Caki2 (cell line): Measurements from ENCODE around the gene OTOGL. TPM values are rescaled to one million over a fixed set of nuclear protein-coding genes. Genes with fewer than 3 reads are reported as not detected.
A peak's percentile ranks its signal among the peaks of the same experiment; 100 is the strongest.

Experiments
- DNase-seq: peaks from one replicate; pipeline ENCODE4 v3.0.0-alpha.2; 2015; ENCODE audit warnings: low read depth
- in situ Hi-C: cut with HindIII; loops from 2 replicates; pipeline ENCODE4 v1.10.0; 2016; ENCODE audit warnings: low sequenced_read_pairs, low pct_unique_long_range_greater_than_20kb, mixed read lengths
- total RNA-seq: library from RNA; depleted of rRNA; stranded (reverse); fragments of >200 nt; shearing (Covaris generic); gene quantifications from 2 replicates; pipeline ENCODE4 v1.2.3, GENCODE V29; 2014; ENCODE audit warnings: low replicate concordance; rRNA removed

The OTOGL gene
- total RNA-seq, 1 experiment from 2014 or later: not detected

DNA sequence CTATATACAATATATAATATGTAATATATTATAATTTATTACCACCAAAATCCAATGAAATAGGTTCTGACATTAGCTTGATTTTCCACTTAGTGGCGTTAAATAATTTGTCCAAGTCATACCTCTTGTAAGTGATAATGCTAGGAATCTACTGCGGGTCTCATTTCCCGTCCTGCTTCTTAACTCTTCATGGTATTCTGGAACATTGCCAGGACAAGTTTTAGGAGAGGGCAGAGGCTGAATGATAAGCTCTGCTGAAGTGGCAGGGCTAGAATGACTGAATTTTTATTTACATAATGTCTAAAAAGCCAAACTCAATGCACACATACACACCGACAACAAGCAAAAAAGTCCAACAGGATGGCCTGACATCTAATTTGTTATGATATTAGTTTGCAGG is 274.3 kb downstream of the OTOGL start:
- in situ Hi-C loops: no loop called here
- DNase-seq: no peak

GRCh38 chr12:80374615-80375014 is 275.3 kb downstream of the OTOGL start:
- DNase-seq: peak; percentile 32
- in situ Hi-C loops: no loop called here

GRCh38 chr12:80377140-80377794 is 277.9 kb downstream of the OTOGL start:
- in situ Hi-C loops: no loop called here
- DNase-seq: no peak

GRCh38 chr12:80381121-80381520 is 281.8 kb downstream of the OTOGL start:
- no peak for DNase-seq
- in situ Hi-C loops: no loop called here

- in situ Hi-C loops: no loop called here
- DNase-seq: no peak
Observed at GRCh38 chr12:80382254-80382653, 282.9 kb downstream of the OTOGL start.

- DNase-seq: no peak
- in situ Hi-C loops: no loop called here
Observed at GRCh38 chr12:80400571-80400991, 301.2 kb downstream of the OTOGL start.

DNA sequence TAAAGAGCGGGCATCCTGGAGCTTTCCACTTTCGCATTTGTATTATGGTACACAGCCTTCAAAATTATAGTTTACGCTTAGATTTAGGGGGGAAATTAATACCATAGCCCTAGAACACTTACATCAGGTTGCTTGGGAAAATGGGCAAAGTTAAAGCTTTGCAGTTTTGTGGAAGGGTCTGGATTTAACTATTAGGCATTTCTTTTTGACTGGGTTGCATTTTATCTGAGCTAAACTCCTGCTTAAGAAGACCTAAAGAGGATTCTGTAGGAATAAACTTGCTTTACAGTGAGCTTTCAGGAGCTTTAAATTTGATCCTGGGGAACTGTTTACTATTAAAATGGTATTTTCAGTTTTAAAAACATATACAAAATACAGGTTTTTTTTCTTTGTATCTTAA is 301.9 kb downstream of the OTOGL start:
- no peak for DNase-seq
- in situ Hi-C loops: no loop called here

DNA sequence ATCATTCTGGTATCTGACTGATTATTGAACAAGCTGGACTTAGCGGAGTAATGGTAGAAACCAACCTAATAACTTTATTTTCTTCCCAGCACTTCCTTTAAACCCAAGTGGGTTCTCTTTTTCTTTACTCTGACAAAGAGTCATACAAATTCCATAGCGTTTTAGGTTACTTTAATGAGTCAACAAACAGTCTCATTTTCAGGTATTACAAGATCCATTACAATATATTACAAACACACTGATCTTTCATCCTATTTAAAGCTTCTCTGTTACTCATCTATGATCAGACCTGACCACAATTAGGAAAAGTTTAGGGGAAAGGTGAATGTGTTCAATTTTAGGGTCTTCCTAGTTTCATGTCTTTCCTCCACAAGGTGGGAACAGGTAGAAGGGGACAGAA is 305.3 kb downstream of the OTOGL start:
- in situ Hi-C loops: no loop called here
- DNase-seq: no peak

DNA sequence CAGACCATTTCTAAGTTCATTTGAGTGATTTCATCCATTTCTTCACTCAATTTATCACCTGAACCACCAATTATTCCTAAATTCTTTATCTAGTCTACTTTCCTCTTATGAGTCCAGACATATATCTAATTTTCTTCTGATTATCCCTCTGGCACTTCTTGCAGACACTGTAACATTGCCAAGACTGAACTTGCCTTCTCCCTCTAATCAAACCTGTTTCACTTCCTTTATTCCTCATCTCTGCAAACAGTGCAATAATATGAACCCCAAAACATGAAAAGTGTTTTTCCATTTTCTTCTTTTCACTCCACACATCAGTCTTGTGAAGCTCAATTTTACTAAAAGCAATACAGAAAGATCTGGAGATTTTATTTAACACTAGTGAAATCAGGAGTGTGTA is 306.9 kb downstream of the OTOGL start:
- in situ Hi-C loops: no loop called here
- no peak for DNase-seq

- no peak for DNase-seq
- in situ Hi-C loops: no loop called here
Observed at GRCh38 chr12:80411787-80412186, 312.4 kb downstream of the OTOGL start.

DNA sequence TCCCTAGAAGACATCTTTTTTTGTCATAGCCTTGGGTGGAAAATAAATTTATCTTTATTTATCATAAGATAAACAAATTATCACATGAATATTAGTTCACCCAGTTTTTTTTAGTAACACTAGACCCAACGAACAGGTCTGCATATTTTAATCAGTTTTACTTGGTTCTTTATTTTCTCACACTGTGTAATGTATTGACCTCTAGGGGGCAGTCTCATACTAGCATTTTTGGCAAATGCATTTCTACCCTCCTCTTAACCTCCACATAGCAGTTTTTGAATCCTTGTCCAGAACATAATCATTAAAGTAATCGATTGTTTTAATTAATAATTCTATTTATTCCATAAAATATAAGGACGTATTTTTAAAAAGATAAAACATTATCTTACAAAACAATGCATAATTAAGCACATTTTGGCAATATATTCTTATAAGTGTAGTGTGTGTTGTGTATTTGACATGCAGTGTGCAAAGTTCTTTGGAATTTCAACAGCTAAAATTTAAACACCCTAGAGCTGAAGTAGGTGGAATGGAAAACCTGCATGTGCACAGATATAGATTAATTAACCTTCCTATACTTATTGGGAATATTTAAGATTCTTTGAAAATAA is 313.1 kb downstream of the OTOGL start:
- in situ Hi-C loops: no loop called here
- DNase-seq: peak; percentile 37

GRCh38 chr12:80413462-80413861 is 314.1 kb downstream of the OTOGL start:
- in situ Hi-C loops: no loop called here
- DNase-seq: no peak

- DNase-seq: no peak
- in situ Hi-C loops: no loop called here
Observed at GRCh38 chr12:80415466-80415865, 316.1 kb downstream of the OTOGL start.

DNA sequence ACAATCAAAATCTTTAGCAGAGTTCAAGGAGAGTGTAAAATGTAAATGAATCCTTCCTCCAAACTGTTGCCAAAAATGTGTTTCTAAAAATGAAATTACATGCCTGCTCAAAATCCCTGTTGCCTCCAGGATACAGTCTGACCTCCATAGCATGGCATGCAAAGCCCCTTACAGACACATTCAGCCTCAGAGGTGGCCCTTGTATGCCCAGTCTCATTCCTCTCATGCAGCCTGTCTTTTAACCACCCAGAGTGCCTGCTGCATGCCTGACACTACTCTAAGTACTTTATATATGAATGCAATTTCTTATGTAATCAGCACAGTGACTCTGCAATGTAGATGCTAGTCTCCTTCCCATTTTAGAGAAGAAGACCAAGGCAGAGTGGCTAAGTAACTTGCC is 320.3 kb downstream of the OTOGL start:
- DNase-seq: no peak
- in situ Hi-C loops: no loop called here

GRCh38 chr12:80420075-80420474 is 320.7 kb downstream of the OTOGL start:
- in situ Hi-C loops: no loop called here
- no peak for DNase-seq

DNA sequence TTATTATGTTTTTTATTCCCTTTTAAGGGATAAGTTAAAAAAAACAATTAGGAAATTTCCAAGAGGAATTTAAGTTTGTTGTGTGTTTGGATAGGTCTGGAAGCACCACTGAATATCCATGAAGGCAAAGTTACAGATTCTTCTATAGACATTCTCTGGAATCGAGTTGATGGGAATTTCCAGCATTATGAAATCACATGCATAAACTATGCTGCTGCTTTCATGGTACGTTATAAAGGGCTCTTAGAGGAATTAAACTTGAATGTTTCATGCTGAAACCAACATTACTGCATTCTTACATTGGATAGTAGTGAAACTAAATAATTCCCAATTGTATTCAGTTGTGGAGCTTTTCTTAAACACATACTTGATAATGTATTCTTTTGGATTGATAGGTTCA is 323.2 kb downstream of the OTOGL start:
- in situ Hi-C loops: no loop called here
- DNase-seq: no peak

Other genes with a start within 250 kb of the OTOGL start
- 67.8 and 150 TPM in 2 replicates for gene PPP1R12A, start 164.4 kb upstream of the OTOGL start, total RNA-seq